Fibroblast of villous mesenchyme (primary cell): Measurements from ENCODE around the gene SOX6. TPM values are rescaled to one million over a fixed set of nuclear protein-coding genes. Genes with fewer than 3 reads are reported as not detected.
A peak's percentile ranks its signal among the peaks of the same experiment; 100 is the strongest.

Experiments
- DNase-seq: peaks from one replicate; pipeline ENCODE4 v3.0.0-alpha.2; 2010; ENCODE audit warnings: low read depth
- H3K4me3 ChIP-seq: 2 replicates; pipeline ENCODE4 v1.5.1; 2011; ENCODE audit warnings: low read depth, mild to moderate bottlenecking, low read length
- CTCF ChIP-seq: IDR thresholded peaks from 2 replicates; pipeline ENCODE4 v1.5.1; 2012; ENCODE audit warnings: low read depth, mild to moderate bottlenecking, low read length; ENCODE audit not compliant: insufficient read depth
- total RNA-seq: library from RNA; depleted of rRNA; stranded (reverse); fragments of >200 nt; gene quantifications from 2 replicates; pipeline ENCODE4 v1.2.3, GENCODE V29; 2012

SOX6 gene
- total RNA-seq, 1 donor, result 22.0 TPM

GRCh38 chr11:16341853-16342252 lies 14.5 kb downstream of the SOX6 start:
- no peak for TF ChIP-seq CTCF
- no peak for DNase-seq
- H3K4me3 ChIP-seq, result no peak overlapping the region

GRCh38 chr11:16338393-16338792 lies 18.0 kb downstream of the SOX6 start:
- no peak for TF ChIP-seq CTCF
- peak; percentile 17 for DNase-seq
- H3K4me3 ChIP-seq, result no peak overlapping the region

- DNase-seq, result no peak
- H3K4me3 ChIP-seq, result no peak overlapping the region
- no peak for TF ChIP-seq CTCF
Observed at GRCh38 chr11:16337421-16338213, 18.7 kb downstream of the SOX6 start.

GRCh38 chr11:16336721-16337120 lies 19.6 kb downstream of the SOX6 start:
- H3K4me3 ChIP-seq, result no peak overlapping the region
- no peak for TF ChIP-seq CTCF
- no peak for DNase-seq

- no peak for DNase-seq
- H3K4me3 ChIP-seq, result no peak overlapping the region
- TF ChIP-seq CTCF, result no peak
Observed at GRCh38 chr11:16336204-16336603, 20.1 kb downstream of the SOX6 start.

GRCh38 chr11:16335236-16335962 lies 20.9 kb downstream of the SOX6 start:
- no peak for TF ChIP-seq CTCF
- no peak for DNase-seq
- H3K4me3 ChIP-seq, result no peak overlapping the region
